UCSD-AML1 (cell line): ENCODE results near the gene HDAC9.
"Not testable (repeated sequence)": the region's sequence is repeated elsewhere in the genome, so short reads cannot be mapped to it uniquely, and the experiment has no call there.

Experiments used
- DNase-seq: peaks from one replicate; lab custom pipeline; 2025; ENCODE audit not compliant: unreplicated experiment; lab: John Stamatoyannopoulos, UW

HDAC9 gene

GRCh38 chr7:18702071-18702829 lies 206.7 kb downstream of the HDAC9 start:
- DNase-seq = no peak

GRCh38 chr7:18703685-18704084 lies 208.1 kb downstream of the HDAC9 start:
- DNase-seq = no peak

GRCh38 chr7:18706670-18707069 lies 211.1 kb downstream of the HDAC9 start:
- DNase-seq = peak; percentile 4

- DNase-seq = no peak
These were observed 212.7 kb downstream of the HDAC9 start for GRCh38 chr7:18708204-18708603.

- DNase-seq = no peak
These were observed 220.4 kb downstream of the HDAC9 start for GRCh38 chr7:18715988-18716387.

- no peak for DNase-seq
These were observed 225.9 kb downstream of the HDAC9 start for GRCh38 chr7:18721429-18721828.

GRCh38 chr7:18724318-18724717 lies 228.8 kb downstream of the HDAC9 start:
- no peak for DNase-seq

GRCh38 chr7:18727115-18727870 lies 231.7 kb downstream of the HDAC9 start:
- no peak for DNase-seq

GRCh38 chr7:18736012-18736411 lies 240.5 kb downstream of the HDAC9 start:
- DNase-seq = not testable (repeated sequence)

GRCh38 chr7:18740579-18740988 lies 245.0 kb downstream of the HDAC9 start:
- no peak for DNase-seq

GRCh38 chr7:18753972-18754610 lies 258.5 kb downstream of the HDAC9 start:
- DNase-seq = no peak

- no peak for DNase-seq
These were observed 259.2 kb downstream of the HDAC9 start for GRCh38 chr7:18754766-18755165.

- no peak for DNase-seq
These were observed 260.2 kb downstream of the HDAC9 start for GRCh38 chr7:18755793-18756192.

GRCh38 chr7:18756378-18757050 lies 261.0 kb downstream of the HDAC9 start:
- no peak for DNase-seq

GRCh38 chr7:18760046-18760445 lies 264.5 kb downstream of the HDAC9 start:
- no peak for DNase-seq

GRCh38 chr7:18760631-18761445 lies 265.3 kb downstream of the HDAC9 start:
- DNase-seq = no peak

- DNase-seq = no peak
These were observed 266.6 kb downstream of the HDAC9 start for GRCh38 chr7:18762189-18762588.

- no peak for DNase-seq
These were observed 272.7 kb downstream of the HDAC9 start for GRCh38 chr7:18768256-18768655.

- no peak for DNase-seq
These were observed 274.7 kb downstream of the HDAC9 start for GRCh38 chr7:18770154-18770811.

GRCh38 chr7:18770822-18771221 lies 275.3 kb downstream of the HDAC9 start:
- no peak for DNase-seq
